Osteoblast (primary cell): ENCODE results near the gene SNX32. TPM values are rescaled to one million over a fixed set of nuclear protein-coding genes. Genes with fewer than 3 reads are reported as not detected.

ENCODE experiments used
- DNase-seq: peaks from one replicate; pipeline ENCODE4 v3.0.0; 2011; ENCODE audit warnings: low spot score, mixed read lengths; ENCODE audit not compliant: insufficient read length; ENCODE audit errors: missing footprints
- H2AFZ ChIP-seq: 2 replicates; pipeline ENCODE4 v1.6.0; 2011; ENCODE audit warnings: mild to moderate bottlenecking, low read length
- H3K27ac ChIP-seq: 2 replicates; pipeline ENCODE4 v1.5.1; 2011; ENCODE audit warnings: mild to moderate bottlenecking, low read depth, low read length, moderate library complexity
- H3K27me3 ChIP-seq: 2 replicates; pipeline ENCODE4 v1.6.0; 2012; ENCODE audit warnings: mild to moderate bottlenecking, control low read depth, inconsistent platforms, low read length, moderate library complexity; ENCODE audit not compliant: insufficient read depth
- H3K36me3 ChIP-seq: 2 replicates; pipeline ENCODE4 v1.5.1; 2011; ENCODE audit warnings: mild to moderate bottlenecking, low read length, control low read depth, moderate library complexity; ENCODE audit not compliant: insufficient read depth
- H3K4me1 ChIP-seq: 2 replicates; pipeline ENCODE4 v1.5.1; 2011; ENCODE audit warnings: mild to moderate bottlenecking, low read length, control low read depth, moderate library complexity; ENCODE audit not compliant: insufficient read depth
- H3K4me2 ChIP-seq: 2 replicates; pipeline ENCODE4 v1.6.0; 2011; ENCODE audit warnings: mild to moderate bottlenecking, low read length; ENCODE audit not compliant: insufficient read depth
- H3K4me3 ChIP-seq: fragments of 200-600 bp; sonication (generic); 3 replicates; pipeline ENCODE4 v1.5.1; 2012; ENCODE audit warnings: mild to moderate bottlenecking, low read length, inconsistent platforms; ENCODE audit not compliant: insufficient read depth
- H3K79me2 ChIP-seq: 2 replicates; pipeline ENCODE4 v1.6.0; 2012; ENCODE audit warnings: mild to moderate bottlenecking, low read length, control low read depth, inconsistent platforms; ENCODE audit not compliant: insufficient read depth
- H3K9me3 ChIP-seq: 2 replicates; pipeline ENCODE4 v1.5.1; 2011; ENCODE audit warnings: low read depth, low read length, control low read depth
- H4K20me1 ChIP-seq: 2 replicates; pipeline ENCODE4 v1.6.0; 2012; ENCODE audit warnings: mild to moderate bottlenecking, low read length, control low read depth; ENCODE audit not compliant: insufficient read depth
- CTCF ChIP-seq: IDR thresholded peaks from 2 replicates; pipeline ENCODE4 v1.5.1; 2011; ENCODE audit warnings: mild to moderate bottlenecking, low read depth, low read length, moderate library complexity; ENCODE audit errors: extremely low read depth
- total RNA-seq: library from RNA; depleted of rRNA; stranded (reverse); fragments of >200 nt; gene quantifications from 2 replicates; pipeline ENCODE4 v1.2.3, GENCODE V29; 2012

The SNX32 gene
- total RNA-seq, 1 donor, result 1.1 TPM

GRCh38 chr11:65861533-65862183, 27.9 kb downstream of the SNX32 start:
- H3K4me1 ChIP-seq, result peaks cover 33% of the 10 kb centered on the region
- H3K79me2 ChIP-seq, result peaks cover 47% of the 10 kb centered on the region
- H3K4me2 ChIP-seq, result peak overlapping the region; percentile 99
- peak overlapping the region; percentile 99 for H3K4me3 ChIP-seq
- no peak overlapping the region for H2AFZ ChIP-seq
- no peak for TF ChIP-seq CTCF
- H3K36me3 ChIP-seq, result peaks cover 50% of the 10 kb centered on the region
- H3K27ac ChIP-seq, result peak overlapping the region; percentile 82
- H3K9me3 ChIP-seq, result no peaks in the 10 kb centered on the region
- peak; percentile 73 for DNase-seq
- peaks cover 19% of the 10 kb centered on the region for H4K20me1 ChIP-seq
- H3K27me3 ChIP-seq, result no peaks in the 10 kb centered on the region

GRCh38 chr11:65862191-65862735, 28.5 kb downstream of the SNX32 start:
- H3K27me3 ChIP-seq, result no peaks in the 10 kb centered on the region
- H3K4me3 ChIP-seq, result peak overlapping the region; percentile 99
- peaks cover 52% of the 10 kb centered on the region for H3K36me3 ChIP-seq
- peaks cover 18% of the 10 kb centered on the region for H4K20me1 ChIP-seq
- peaks cover 31% of the 10 kb centered on the region for H3K4me1 ChIP-seq
- DNase-seq, result no peak
- no peak for TF ChIP-seq CTCF
- peaks cover 41% of the 10 kb centered on the region for H3K79me2 ChIP-seq
- H2AFZ ChIP-seq, result no peak overlapping the region
- H3K4me2 ChIP-seq, result no peak overlapping the region
- H3K9me3 ChIP-seq, result no peaks in the 10 kb centered on the region
- no peak overlapping the region for H3K27ac ChIP-seq

GRCh38 chr11:65862941-65863888, 29.5 kb downstream of the SNX32 start:
- Histone ChIP-seq H3K36me3 (peaks cover 58% of the 10 kb centered on the region), H3K27ac (no peak overlapping the region), H4K20me1 (peaks cover 23% of the 10 kb centered on the region), H3K4me3 (no peak overlapping the region), H3K4me1 (peaks cover 31% of the 10 kb centered on the region), H3K4me2 (no peak overlapping the region), H2AFZ (no peak overlapping the region), H3K79me2 (peaks cover 39% of the 10 kb centered on the region), H3K9me3 (no peaks in the 10 kb centered on the region), H3K27me3 (no peaks in the 10 kb centered on the region)
- DNase-seq, result peak; percentile 82
- TF ChIP-seq CTCF, result no peak
